GM18951 (cell line): ENCODE results near the gene FOXC1.

Source experiments
- POLR2A ChIP-seq: IDR thresholded peaks from 4 replicates; pipeline ENCODE4 v1.6.1; 2011; ENCODE audit warnings: mild to moderate bottlenecking; ENCODE audit not compliant: insufficient read length, insufficient read depth; ENCODE audit errors: extremely low read depth
- in situ Hi-C: fragments of 300-500 bp; cut with MboI; formaldehyde crosslinking; loops from one replicate; pipeline ENCODE4 v1.12.0; 2022; ENCODE audit warnings: low sequenced_read_pairs, mixed read lengths, inconsistent platforms; ENCODE audit not compliant: unreplicated experiment

FOXC1 gene

GRCh38 chr6:1609648-1610496 is at the start of gene FOXC1:
FOXC1 (plus strand) TSS chr6:1609915; CDS start chr6:1610446, 531 bp downstream.
- in situ Hi-C loops, result loop anchor here (10.0 to 25.0 kb wide), 2 partner anchors 495 to 577 kb away; no protein-coding TSS in a partner anchor
- TF ChIP-seq POLR2A, result no peak

GRCh38 chr6:1560281-1561058 is 49.2 kb upstream of the FOXC1 start:
- in situ Hi-C loops, result no loop called here
- no peak for TF ChIP-seq POLR2A

- no peak for TF ChIP-seq POLR2A
- in situ Hi-C loops, result no loop called here
Measured at GRCh38 chr6:1561355-1561754, 48.4 kb upstream of the FOXC1 start.

- TF ChIP-seq POLR2A, result no peak
- in situ Hi-C loops, result no loop called here
Measured at GRCh38 chr6:1562171-1562955, 47.4 kb upstream of the FOXC1 start.

- TF ChIP-seq POLR2A, result no peak
- in situ Hi-C loops, result no loop called here
Measured at GRCh38 chr6:1569377-1569776, 40.3 kb upstream of the FOXC1 start.

GRCh38 chr6:1570848-1571247 is 38.9 kb upstream of the FOXC1 start:
- in situ Hi-C loops, result no loop called here
- TF ChIP-seq POLR2A, result no peak

GRCh38 chr6:1572892-1573291 is 36.8 kb upstream of the FOXC1 start:
- no peak for TF ChIP-seq POLR2A
- in situ Hi-C loops, result no loop called here

- in situ Hi-C loops, result no loop called here
- no peak for TF ChIP-seq POLR2A
Measured at GRCh38 chr6:1574083-1574761, 35.5 kb upstream of the FOXC1 start.

GRCh38 chr6:1574890-1575209 is 34.9 kb upstream of the FOXC1 start:
- in situ Hi-C loops, result loop anchor here (25.0 kb wide), 2 partner anchors 762 to 1062 kb away; no protein-coding TSS in a partner anchor

GRCh38 chr6:1575210-1576041 is 34.3 kb upstream of the FOXC1 start:
- no peak for TF ChIP-seq POLR2A
- in situ Hi-C loops, result loop anchor here (25.0 kb wide), 2 partner anchors 762 to 1062 kb away; no protein-coding TSS in a partner anchor

More at GRCh38 chr6:1574890-1575209, 34.9 kb upstream of the FOXC1 start:
- TF ChIP-seq POLR2A, result no peak

GRCh38 chr6:1576166-1576565 is 33.5 kb upstream of the FOXC1 start:
- in situ Hi-C loops, result loop anchor here (25.0 kb wide), 2 partner anchors 761 to 1061 kb away; no protein-coding TSS in a partner anchor
- TF ChIP-seq POLR2A, result no peak
